ENCODE data around the gene CTAGE8.
"Not testable (repeated sequence)": the region's sequence is repeated elsewhere in the genome, so short reads cannot be mapped to it uniquely, and the experiment has no call there.

Gene CTAGE8

GRCh38 chr7:144256112-144256511, 13.0 kb downstream of the CTAGE8 start:
- no peak for TF ChIP-seq CTCF (IDR thresholded peaks at IDR 0.05; ENCODE audit: borderline replicate concordance, insufficient read depth, low read depth, low read length)
- no peak overlapping the region for H3K4me3 ChIP-seq (ENCODE audit: low read depth, low read length)

GRCh38 chr7:144255471-144255897, 13.6 kb downstream of the CTAGE8 start:
- no peak for TF ChIP-seq CTCF (IDR thresholded peaks at IDR 0.05; ENCODE audit: borderline replicate concordance, insufficient read depth, low read depth, low read length)
- H3K4me3 ChIP-seq (ENCODE audit: low read depth, low read length), result no peak overlapping the region

- not testable (repeated sequence) for H3K4me3 ChIP-seq (ENCODE audit: low read depth, low read length)
Observed at GRCh38 chr7:144252307-144252706, 16.8 kb downstream of the CTAGE8 start.

- not testable (repeated sequence) for H3K4me3 ChIP-seq (ENCODE audit: low read depth, low read length)
Observed at GRCh38 chr7:144247674-144248330, 21.3 kb downstream of the CTAGE8 start.

- H3K4me3 ChIP-seq (ENCODE audit: low read depth, low read length), result not testable (repeated sequence)
Observed at GRCh38 chr7:144246967-144247366, 22.1 kb downstream of the CTAGE8 start.

GRCh38 chr7:144245372-144245771, 23.7 kb downstream of the CTAGE8 start:
- not testable (repeated sequence) for H3K4me3 ChIP-seq (ENCODE audit: low read depth, low read length)

GRCh38 chr7:144239365-144239764, 29.7 kb downstream of the CTAGE8 start, which contains the start of gene OR2A42:
OR2A42 (minus strand) TSS chr7:144239605; CDS start chr7:144232843, 6,762 bp downstream.
- not testable (repeated sequence) for H3K4me3 ChIP-seq (ENCODE audit: low read depth, low read length)

- not testable (repeated sequence) for H3K4me3 ChIP-seq (ENCODE audit: low read depth, low read length)
Observed at GRCh38 chr7:144238530-144239082, 30.5 kb downstream of the CTAGE8 start.

- H3K4me3 ChIP-seq (ENCODE audit: low read depth, low read length), result not testable (repeated sequence)
Observed at GRCh38 chr7:144233039-144233438, 36.0 kb downstream of the CTAGE8 start.

- H3K4me3 ChIP-seq (ENCODE audit: low read depth, low read length), result not testable (repeated sequence)
Observed at GRCh38 chr7:144231027-144231426, 38.1 kb downstream of the CTAGE8 start.

GRCh38 chr7:144228810-144229209, 40.3 kb downstream of the CTAGE8 start:
- not testable (repeated sequence) for H3K4me3 ChIP-seq (ENCODE audit: low read depth, low read length)

- not testable (repeated sequence) for H3K4me3 ChIP-seq (ENCODE audit: low read depth, low read length)
Observed at GRCh38 chr7:144226866-144227265, 42.2 kb downstream of the CTAGE8 start.

- not testable (repeated sequence) for H3K4me3 ChIP-seq (ENCODE audit: low read depth, low read length)
Observed at GRCh38 chr7:144223675-144224074, 45.4 kb downstream of the CTAGE8 start.

- H3K4me3 ChIP-seq (ENCODE audit: low read depth, low read length), result not testable (repeated sequence)
Observed at GRCh38 chr7:144220531-144220930, 48.6 kb downstream of the CTAGE8 start.

- not testable (repeated sequence) for H3K4me3 ChIP-seq (ENCODE audit: low read depth, low read length)
Observed at GRCh38 chr7:144219149-144219548, 49.9 kb downstream of the CTAGE8 start.

- H3K4me3 ChIP-seq (ENCODE audit: low read depth, low read length), result not testable (repeated sequence)
Observed at GRCh38 chr7:144218581-144218980, 50.5 kb downstream of the CTAGE8 start.

GRCh38 chr7:144217200-144217599, 51.9 kb downstream of the CTAGE8 start:
- H3K4me3 ChIP-seq (ENCODE audit: low read depth, low read length), result not testable (repeated sequence)
